H9 (cell line): Measurements from ENCODE around the gene ZNF513. TPM values are rescaled to one million over a fixed set of nuclear protein-coding genes. Genes with fewer than 3 reads are reported as not detected.

Experiments used
- DNase-seq: peaks from one replicate; pipeline ENCODE4 v3.0.0-alpha.2; 2017
- H2AFZ ChIP-seq: one replicate; pipeline ENCODE4 v1.6.1; 2013; ENCODE audit warnings: mild to moderate bottlenecking, low read length, control low read depth, moderate library complexity
- H2AK5ac ChIP-seq: 2 replicates; pipeline ENCODE4 v1.6.1; 2013; ENCODE audit warnings: low read length, control low read depth, mixed read lengths; ENCODE audit not compliant: insufficient read length
- H2BK120ac ChIP-seq: one replicate; pipeline ENCODE4 v1.6.1; 2013; ENCODE audit warnings: low read depth, mild to moderate bottlenecking, low read length, control low read depth, inconsistent platforms; ENCODE audit not compliant: poor library complexity, severe bottlenecking
- H2BK12ac ChIP-seq: 2 replicates; pipeline ENCODE4 v1.6.1; 2013; ENCODE audit warnings: low read length, control low read depth, mixed read lengths, low read depth; ENCODE audit not compliant: insufficient read length
- H2BK15ac ChIP-seq: 2 replicates; pipeline ENCODE4 v1.6.1; 2013; ENCODE audit warnings: low read depth, low read length, control low read depth
- H2BK20ac ChIP-seq: one replicate; pipeline ENCODE4 v1.6.1; 2013; ENCODE audit warnings: low read depth, mild to moderate bottlenecking, low read length, control low read depth, inconsistent platforms; ENCODE audit not compliant: poor library complexity, severe bottlenecking
- H2BK5ac ChIP-seq: 2 replicates; pipeline ENCODE4 v1.6.1; 2013; ENCODE audit warnings: low read length, control low read depth, mixed read lengths; ENCODE audit not compliant: insufficient read length
- H3K14ac ChIP-seq: 2 replicates; pipeline ENCODE4 v1.6.1; 2013; ENCODE audit warnings: low read length, control low read depth; ENCODE audit not compliant: insufficient read depth
- H3K18ac ChIP-seq: 2 replicates; pipeline ENCODE4 v1.6.1; 2013; ENCODE audit warnings: low read depth, mild to moderate bottlenecking, mixed read lengths, low read length, control low read depth; ENCODE audit not compliant: insufficient read length
- H3K23ac ChIP-seq: 2 replicates; pipeline ENCODE4 v1.6.1; 2013; ENCODE audit warnings: low read length, control low read depth, mixed read lengths, low read depth; ENCODE audit not compliant: insufficient read length
- H3K23me2 ChIP-seq: 2 replicates; pipeline ENCODE4 v1.6.1; 2013; ENCODE audit warnings: low read depth, mild to moderate bottlenecking, mixed read lengths, low read length, control low read depth; ENCODE audit not compliant: insufficient read length, poor library complexity, severe bottlenecking
- H3K27ac ChIP-seq: 2 replicates; pipeline ENCODE4 v1.5.1; 2013; ENCODE audit warnings: low read length, control low read depth, mixed read lengths, low read depth; ENCODE audit not compliant: insufficient read length
- H3K27me3 ChIP-seq: 2 replicates; pipeline ENCODE4 v1.6.1; 2013; ENCODE audit warnings: low read length, control low read depth, inconsistent platforms; ENCODE audit not compliant: insufficient read depth
- H3K4ac ChIP-seq: 2 replicates; pipeline ENCODE4 v1.6.1; 2013; ENCODE audit warnings: low read depth, mild to moderate bottlenecking, control low read depth, inconsistent platforms, low read length, moderate library complexity
- H3K4me1 ChIP-seq: 2 replicates; pipeline ENCODE4 v1.6.1; 2013; ENCODE audit warnings: low read length, control low read depth, inconsistent platforms; ENCODE audit not compliant: insufficient read depth
- H3K4me2 ChIP-seq: 2 replicates; pipeline ENCODE4 v1.6.1; 2013; ENCODE audit warnings: low read length, control low read depth, mixed read lengths; ENCODE audit not compliant: insufficient read length, insufficient read depth
- H3K56ac ChIP-seq: 2 replicates; pipeline ENCODE4 v1.6.1; 2013; ENCODE audit warnings: low read depth, mild to moderate bottlenecking, mixed read lengths, low read length, control low read depth; ENCODE audit not compliant: insufficient read length
- H3K79me1 ChIP-seq: 2 replicates; pipeline ENCODE4 v1.6.1; 2013; ENCODE audit warnings: low read depth, mild to moderate bottlenecking, moderate library complexity, low read length, control low read depth, inconsistent platforms; ENCODE audit not compliant: insufficient read depth, poor library complexity, severe bottlenecking
- H3K79me2 ChIP-seq: 2 replicates; pipeline ENCODE4 v1.6.1; 2013; ENCODE audit warnings: low read length, control low read depth, inconsistent platforms; ENCODE audit not compliant: insufficient read depth
- H3K9ac ChIP-seq: 2 replicates; pipeline ENCODE4 v1.6.1; 2013; ENCODE audit warnings: low read length, control low read depth, mixed read lengths; ENCODE audit not compliant: insufficient read length; ENCODE audit errors: extremely low read depth
- H3K9me3 ChIP-seq: one replicate; pipeline ENCODE4 v1.6.1; 2013; ENCODE audit warnings: low read depth, low read length, inconsistent platforms; ENCODE audit not compliant: control insufficient read depth
- H3T11ph ChIP-seq: one replicate; pipeline ENCODE4 v1.6.1; 2013; ENCODE audit warnings: mild to moderate bottlenecking, low read length, control low read depth, inconsistent platforms
- H4K20me1 ChIP-seq: one replicate; pipeline ENCODE4 v1.6.1; 2013; ENCODE audit not compliant: control insufficient read depth, insufficient read length, insufficient read depth
- H4K5ac ChIP-seq: 2 replicates; pipeline ENCODE4 v1.6.1; 2013; ENCODE audit warnings: low read depth, mild to moderate bottlenecking, mixed read lengths, low read length, control low read depth; ENCODE audit not compliant: insufficient read length
- H4K8ac ChIP-seq: replicated peaks from 2 replicates; pipeline ENCODE4 v1.6.1; 2013; ENCODE audit warnings: low read length, control low read depth, mixed read lengths, low read depth; ENCODE audit not compliant: insufficient read length
- H4K91ac ChIP-seq: 2 replicates; pipeline ENCODE4 v1.6.1; 2013; ENCODE audit warnings: low read depth, mild to moderate bottlenecking, moderate library complexity, mixed read lengths, low read length, control low read depth; ENCODE audit not compliant: insufficient read length
- H3K27ac Mint-ChIP-seq, 3 experiments: 2 replicates in 2 of 3; 3 replicates in 1 of 3; pipeline ENCODE4 v1.8.0; 2020 to 2021; ENCODE audit warnings: mixed read lengths in 3 of 3, mild to moderate bottlenecking in 1 of 3, moderate library complexity in 1 of 3
- H3K27me3 Mint-ChIP-seq: 2 replicates; pipeline ENCODE4 v1.8.0; 2021; ENCODE audit warnings: low read depth, mild to moderate bottlenecking, moderate library complexity, mixed read lengths
- H3K36me3 Mint-ChIP-seq, 3 experiments: 2 replicates in 2 of 3; 3 replicates in 1 of 3; pipeline ENCODE4 v1.8.0; 2020 to 2021; ENCODE audit warnings: low read depth in 3 of 3, mixed read lengths in 3 of 3; ENCODE audit not compliant: insufficient read depth in 1 of 3
- H3K4me1 Mint-ChIP-seq, 2 experiments: 2 replicates each; pipeline ENCODE4 v1.8.0; 2020; ENCODE audit warnings: mixed read lengths in 2 of 2
- H3K4me3 Mint-ChIP-seq, 2 experiments: 2 replicates in 1 of 2; 3 replicates in 1 of 2; pipeline ENCODE4 v1.8.0; 2020 to 2021; ENCODE audit warnings: mild to moderate bottlenecking in 2 of 2, mixed read lengths in 2 of 2, moderate library complexity in 1 of 2
- H3K9me3 Mint-ChIP-seq, 2 experiments: 2 replicates in 1 of 2; 3 replicates in 1 of 2; pipeline ENCODE4 v1.8.0; 2020; ENCODE audit warnings: mild to moderate bottlenecking in 2 of 2, mixed read lengths in 2 of 2, moderate library complexity in 1 of 2
- CTCF ChIP-seq: fragments of 200-600 bp; sonication (generic); conservative IDR thresholded peaks from 3 replicates; pipeline ENCODE4 v1.8.0; 2021; ENCODE audit warnings: antibody characterized with exemption, mild to moderate bottlenecking
- WGBS: extraction: QIAGEN DNeasy Blood & Tissue Kit; methylation state at CpG from one replicate; pipeline ENCODE4 v1.1.7; 2013; ENCODE audit warnings: missing lambda C conversion rate, low lambda C conversion rate, mixed read lengths; ENCODE audit not compliant: insufficient read length; ENCODE audit errors: extremely low coverage; 5-methylcytosine and 5-hydroxymethylcytosine counted together
- total RNA-seq: library from RNA; stranded (reverse); gene quantifications from 2 replicates; pipeline ENCODE4 v1.2.1, GENCODE V29; 2021

ZNF513 gene
- total RNA-seq, 1 experiment from 2014 or later, result 26.5 TPM

GRCh38 chr2:27370026-27370815 is 10.3 kb downstream of the ZNF513 start, which contains the start of the genes EIF2B4 and SNX17:
EIF2B4 (minus strand) TSS chr2:27370338; CDS start chr2:27370314, 24 bp downstream.
SNX17 (plus strand) TSS chr2:27370616; CDS start chr2:27370744, 128 bp downstream.
- Mint-ChIP-seq H3K27me3 (no peaks in the 10 kb centered on the region), H3K9me3 (peaks cover 0 to 3% of the 10 kb centered on the region in 2 experiments; a peak in 1 of 5 replicates), H3K4me3 (peak within 1 kb of the TSS; percentile 98 to 99), H3K4me1 (peaks cover 13 to 22% of the 10 kb centered on the region in 2 experiments), H3K27ac (peak within 1 kb of the TSS; percentile 96 to 99 (median 99)), H3K36me3 (peaks cover 45 to 67% (median 67%) of the 10 kb centered on the region in 3 experiments; a peak in 6 of 7 replicates)
- Histone ChIP-seq H2BK120ac (no peak within 1 kb of the TSS), H3K18ac (peak within 1 kb of the TSS; percentile 53), H3K79me1 (peaks cover 3% of the 10 kb centered on the region), H3K9me3 (no peaks in the 10 kb centered on the region), H2BK15ac (no peak within 1 kb of the TSS), H2BK20ac (no peak within 1 kb of the TSS), H2AFZ (no peak within 1 kb of the TSS), H4K8ac (no peak within 1 kb of the TSS), H3K27ac (no peak within 1 kb of the TSS), H4K5ac (no peak within 1 kb of the TSS), H2BK12ac (no peak within 1 kb of the TSS), H3K4me1 (peaks cover 3% of the 10 kb centered on the region; the same call in 1 of the 2 replicates), H3K27me3 (no peaks in the 10 kb centered on the region), H3K4ac (no peak within 1 kb of the TSS), H3K56ac (no peak within 1 kb of the TSS), H2BK5ac (no peak within 1 kb of the TSS), H3K23ac (no peak within 1 kb of the TSS), H3K23me2 (peaks cover 12% of the 10 kb centered on the region), H4K91ac (no peak within 1 kb of the TSS), H3K14ac (peak within 1 kb of the TSS; percentile 76), H2AK5ac (no peak within 1 kb of the TSS), H4K20me1 (no peaks in the 10 kb centered on the region), H3K79me2 (peaks cover 5% of the 10 kb centered on the region; the same call in 1 of the 2 replicates), H3K4me2 (peak within 1 kb of the TSS; percentile 98), H3K9ac (peak within 1 kb of the TSS; percentile 79), H3T11ph (no peak within 1 kb of the TSS)
- no CpG with 5 or more reads among the region's 85 CpGs for WGBS
- DNase-seq, result peak; percentile 99
- peak; percentile 78 for TF ChIP-seq CTCF
